MM.1S (cell line): Measurements from ENCODE around the gene DPM2.

Experiments
- DNase-seq: peaks from one replicate; pipeline ENCODE4 v3.0.0-alpha.2; 2015
- H2AFZ ChIP-seq: fragments of 300-600 bp; sonication (generic); 2 replicates; pipeline ENCODE4 v1.6.0; 2016; ENCODE audit warnings: antibody characterized with exemption, low read length
- H3F3A ChIP-seq: fragments of 300-600 bp; sonication (generic); 2 replicates; pipeline ENCODE4 v1.6.1; 2016; ENCODE audit warnings: mild to moderate bottlenecking, antibody characterized with exemption, low read length, moderate library complexity, mixed read lengths; ENCODE audit not compliant: insufficient read depth
- H3K27ac ChIP-seq: fragments of 300-600 bp; sonication (generic); 2 replicates; pipeline ENCODE4 v1.5.1; 2016; ENCODE audit warnings: mild to moderate bottlenecking, low read length
- H3K27me3 ChIP-seq: fragments of 300-600 bp; sonication (generic); replicated peaks from 2 replicates; pipeline ENCODE4 v1.6.0; 2016; ENCODE audit warnings: low read length; ENCODE audit not compliant: insufficient read depth
- H3K36me3 ChIP-seq: fragments of 300-600 bp; sonication (generic); replicated peaks from 2 replicates; pipeline ENCODE4 v1.6.1; 2016; ENCODE audit warnings: mild to moderate bottlenecking, low read length, mixed read lengths; ENCODE audit not compliant: insufficient read depth
- H3K4me1 ChIP-seq: fragments of 300-600 bp; sonication (generic); 2 replicates; pipeline ENCODE4 v1.6.1; 2016; ENCODE audit warnings: low read length, mixed read lengths
- H3K4me2 ChIP-seq: fragments of 300-600 bp; sonication (generic); 2 replicates; pipeline ENCODE4 v1.6.0; 2016; ENCODE audit warnings: low read depth, low read length
- H3K4me3 ChIP-seq: fragments of 300-600 bp; sonication (generic); 2 replicates; pipeline ENCODE4 v1.5.1; 2016; ENCODE audit warnings: low read length, mixed read lengths
- H3K79me2 ChIP-seq: fragments of 300-600 bp; sonication (generic); 2 replicates; pipeline ENCODE4 v1.6.1; 2016; ENCODE audit warnings: mixed run types, low read length, mixed read lengths
- H3K9ac ChIP-seq: fragments of 300-600 bp; sonication (generic); 2 replicates; pipeline ENCODE4 v1.6.1; 2016; ENCODE audit warnings: low read length, mixed read lengths
- H3K9me2 ChIP-seq: fragments of 300-600 bp; sonication (generic); replicated peaks from 2 replicates; pipeline ENCODE4 v1.6.1; 2016; ENCODE audit warnings: mild to moderate bottlenecking, low read length, mixed read lengths; ENCODE audit not compliant: insufficient read depth
- H3K9me3 ChIP-seq: fragments of 300-600 bp; sonication (generic); replicated peaks from 2 replicates; pipeline ENCODE4 v1.6.1; 2016; ENCODE audit warnings: mild to moderate bottlenecking, low read length, mixed read lengths; ENCODE audit not compliant: insufficient read depth
- H4K20me1 ChIP-seq: fragments of 300-600 bp; sonication (generic); 2 replicates; pipeline ENCODE4 v1.6.1; 2016; ENCODE audit warnings: mild to moderate bottlenecking, low read length, moderate library complexity, mixed read lengths; ENCODE audit not compliant: insufficient read depth
- EZH2 ChIP-seq: fragments of 300-600 bp; sonication (generic); optimal IDR thresholded peaks from 2 replicates; pipeline ENCODE3; 2017; ENCODE audit warnings: low read depth, mild to moderate bottlenecking, antibody characterized with exemption, low read length, mixed read lengths
- EZH2phosphoT487 ChIP-seq: fragments of 300-600 bp; sonication (generic); IDR thresholded peaks from 2 replicates; pipeline ENCODE4 v1.6.1; 2018; ENCODE audit warnings: antibody characterized with exemption, low read length
- TF ChIP-seq, protein P1 (sequence below): fragments of 300-600 bp; sonication (generic); IDR thresholded peaks from 2 replicates; pipeline ENCODE4 v1.5.1; 2016; ENCODE audit warnings: antibody characterized with exemption, low read length, mixed read lengths

The DPM2 gene

DNA sequence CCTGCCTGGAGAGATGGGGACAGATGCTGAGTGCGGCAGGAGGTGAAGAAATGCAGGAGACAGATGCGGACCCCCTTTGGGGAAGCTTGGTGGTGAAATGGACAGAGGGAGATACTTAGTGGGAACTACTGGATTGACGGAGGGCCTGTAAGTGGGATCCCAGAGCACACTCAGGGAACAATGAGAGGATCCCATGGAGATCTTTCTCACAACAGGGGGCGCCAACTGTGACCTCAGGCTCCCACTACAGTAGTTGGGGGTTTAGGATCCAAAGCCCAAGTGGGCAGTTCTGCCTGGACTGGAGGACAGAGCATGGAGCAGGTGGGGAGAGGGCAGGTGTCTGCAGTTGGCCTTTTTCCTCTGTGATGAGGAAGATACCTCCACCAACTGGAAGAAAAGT is 3.4 kb downstream of the DPM2 start:
- Histone ChIP-seq H3K4me1 (peaks cover 26% of the 10 kb centered on the region), H3K36me3 (no peaks in the 10 kb centered on the region), H4K20me1 (0 out of 2 replicates have a peak, but pooled peaks cover 4% of the 10 kb centered on the region), H3K79me2 (peaks cover 35% of the 10 kb centered on the region), H3K9ac (no peak overlapping the region), H2AFZ (no peak overlapping the region), H3K4me3 (no peak overlapping the region), H3K9me3 (no peaks in the 10 kb centered on the region), H3K9me2 (no peaks in the 10 kb centered on the region), H3K27me3 (no peaks in the 10 kb centered on the region), H3K27ac (no peak overlapping the region), H3F3A (peaks cover 22% of the 10 kb centered on the region), H3K4me2 (no peak overlapping the region)
- no peak for TF ChIP-seq EZH2
- TF ChIP-seq EZH2phosphoT487 = no peak
- TF ChIP-seq, protein P1, sequence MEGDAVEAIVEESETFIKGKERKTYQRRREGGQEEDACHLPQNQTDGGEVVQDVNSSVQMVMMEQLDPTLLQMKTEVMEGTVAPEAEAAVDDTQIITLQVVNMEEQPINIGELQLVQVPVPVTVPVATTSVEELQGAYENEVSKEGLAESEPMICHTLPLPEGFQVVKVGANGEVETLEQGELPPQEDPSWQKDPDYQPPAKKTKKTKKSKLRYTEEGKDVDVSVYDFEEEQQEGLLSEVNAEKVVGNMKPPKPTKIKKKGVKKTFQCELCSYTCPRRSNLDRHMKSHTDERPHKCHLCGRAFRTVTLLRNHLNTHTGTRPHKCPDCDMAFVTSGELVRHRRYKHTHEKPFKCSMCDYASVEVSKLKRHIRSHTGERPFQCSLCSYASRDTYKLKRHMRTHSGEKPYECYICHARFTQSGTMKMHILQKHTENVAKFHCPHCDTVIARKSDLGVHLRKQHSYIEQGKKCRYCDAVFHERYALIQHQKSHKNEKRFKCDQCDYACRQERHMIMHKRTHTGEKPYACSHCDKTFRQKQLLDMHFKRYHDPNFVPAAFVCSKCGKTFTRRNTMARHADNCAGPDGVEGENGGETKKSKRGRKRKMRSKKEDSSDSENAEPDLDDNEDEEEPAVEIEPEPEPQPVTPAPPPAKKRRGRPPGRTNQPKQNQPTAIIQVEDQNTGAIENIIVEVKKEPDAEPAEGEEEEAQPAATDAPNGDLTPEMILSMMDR = no peak
- no peak for DNase-seq

DNA sequence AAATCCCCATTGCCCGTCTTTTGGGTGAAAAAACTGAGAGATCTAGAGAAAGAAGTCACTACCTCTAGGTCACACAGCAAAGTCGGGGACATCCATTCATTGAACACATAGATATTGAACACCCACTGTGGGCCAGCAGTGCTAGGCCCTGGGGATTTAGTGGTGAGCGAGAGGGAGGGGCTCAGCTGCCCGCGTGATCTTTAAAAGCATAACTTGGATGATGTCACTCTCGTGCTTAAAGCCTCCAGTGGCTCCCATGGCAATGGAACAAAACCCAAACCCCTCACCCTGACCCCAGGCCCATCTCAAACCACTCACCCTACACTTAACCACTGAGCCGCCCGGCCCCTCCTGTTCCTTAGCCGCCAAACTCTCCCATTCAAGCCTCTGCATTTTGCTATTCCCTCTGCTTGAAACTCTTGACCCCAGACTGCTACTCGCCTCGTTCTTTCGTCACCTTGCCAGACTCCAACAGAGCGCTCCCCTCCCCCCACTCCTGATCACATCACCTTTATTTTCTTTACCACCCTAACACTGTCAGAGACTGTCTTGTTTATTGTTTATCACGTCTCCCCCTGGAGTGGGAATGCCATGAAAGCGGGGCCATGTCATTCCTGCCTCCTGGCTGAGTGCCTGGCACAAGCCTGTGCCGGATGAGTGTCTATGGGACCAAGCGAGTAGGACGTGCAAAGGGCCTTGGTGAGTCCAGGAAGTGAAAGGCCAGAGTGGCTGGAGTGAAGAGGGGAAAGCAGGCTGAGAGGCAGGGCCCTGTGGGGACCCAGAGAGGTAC is 6.4 kb downstream of the DPM2 start:
- peak overlapping the region; percentile 11; the same call in 1 of the 2 replicates for H3K9ac ChIP-seq

DNA sequence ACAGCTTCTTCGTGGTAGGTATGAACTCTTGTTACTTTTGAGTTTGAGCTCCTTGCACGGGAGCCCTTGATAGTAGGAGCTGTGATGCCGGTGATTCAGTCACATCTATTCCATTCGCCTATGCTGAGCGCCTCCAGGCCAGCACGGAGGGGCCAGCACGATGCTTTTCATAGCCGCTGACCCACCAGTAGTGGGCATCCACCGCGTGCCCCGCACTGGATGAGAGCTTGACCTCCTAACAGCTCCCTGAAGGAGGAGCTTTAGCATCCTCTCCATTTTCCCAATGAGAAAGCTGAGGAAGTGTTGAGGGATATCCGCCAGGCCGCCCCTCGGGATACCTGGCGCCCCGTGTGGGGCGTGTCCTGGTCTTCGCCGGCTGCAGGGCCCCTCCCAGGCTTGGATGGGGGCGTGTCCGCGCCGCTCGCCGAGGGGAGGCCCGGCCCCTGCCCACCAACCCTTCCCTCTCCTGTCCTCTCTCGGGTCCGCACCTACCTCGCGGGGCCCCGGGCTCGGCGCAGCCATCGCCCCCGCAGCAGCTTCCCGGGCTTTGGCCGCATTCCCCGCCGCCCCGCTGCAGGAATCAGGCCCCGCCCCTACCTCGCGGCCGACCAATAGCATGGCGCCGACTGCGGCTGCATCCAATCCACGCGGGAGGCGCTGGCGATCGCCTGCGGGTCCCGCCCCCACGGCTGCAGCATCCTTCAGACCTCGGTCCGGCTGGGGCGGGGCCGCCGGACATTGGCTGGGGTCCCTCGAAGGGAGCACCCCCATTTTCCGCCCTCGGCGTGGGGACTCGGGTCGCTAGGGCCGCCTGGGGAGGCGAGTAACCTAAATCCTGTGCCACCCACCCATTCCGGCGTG is 7.2 kb downstream of the DPM2 start, which contains the start of gene PIP5KL1:
PIP5KL1 (minus strand) TSS at position 547 of the 861 bp plus-strand sequence; CDS start at position 522, 25 bp downstream.
- H3K4me1 ChIP-seq = peaks cover 36% of the 10 kb centered on the region
- peaks cover 52% of the 10 kb centered on the region for H3F3A ChIP-seq
- TF ChIP-seq, protein P1 = no peak
- TF ChIP-seq EZH2phosphoT487 = no peak
- no peak for TF ChIP-seq EZH2

More for the DNA sequence above, 6.4 kb downstream of the DPM2 start:
- H3K9me3 ChIP-seq = no peaks in the 10 kb centered on the region
- H4K20me1 ChIP-seq = 0 out of 2 replicates have a peak, but pooled peaks cover 4% of the 10 kb centered on the region
- H2AFZ ChIP-seq = peak overlapping the region; percentile 5; the same call in 1 of the 2 replicates
- peaks cover 46% of the 10 kb centered on the region for H3F3A ChIP-seq
- H3K27me3 ChIP-seq = no peaks in the 10 kb centered on the region
- H3K4me3 ChIP-seq = peak overlapping the region; percentile 56
- H3K4me1 ChIP-seq = peaks cover 40% of the 10 kb centered on the region
- H3K9me2 ChIP-seq = no peaks in the 10 kb centered on the region
- peak overlapping the region; percentile 77 for H3K4me2 ChIP-seq
- no peak overlapping the region for H3K27ac ChIP-seq
- TF ChIP-seq EZH2phosphoT487 (no peak), EZH2 (no peak)
- TF ChIP-seq, protein P1 = no peak
- peak; percentile 35 for DNase-seq
- H3K36me3 ChIP-seq = no peaks in the 10 kb centered on the region
- H3K79me2 ChIP-seq = peaks cover 22% of the 10 kb centered on the region

More for the DNA sequence above, 7.2 kb downstream of the DPM2 start, which contains the start of gene PIP5KL1:
- peak; percentile 87 for DNase-seq
- H3K9ac ChIP-seq = peak within 1 kb of the TSS; percentile 51; the same call in 1 of the 2 replicates
- H4K20me1 ChIP-seq = 0 out of 2 replicates have a peak, but pooled peaks cover 1% of the 10 kb centered on the region
- peak within 1 kb of the TSS; percentile 96 for H3K4me2 ChIP-seq
- peak within 1 kb of the TSS; percentile 56 for H3K4me3 ChIP-seq
- H3K79me2 ChIP-seq = peaks cover 14% of the 10 kb centered on the region
- peak within 1 kb of the TSS; percentile 5; the same call in 1 of the 2 replicates for H2AFZ ChIP-seq
- no peaks in the 10 kb centered on the region for H3K36me3 ChIP-seq
- H3K9me2 ChIP-seq = no peaks in the 10 kb centered on the region
- H3K27me3 ChIP-seq = no peaks in the 10 kb centered on the region
- H3K27ac ChIP-seq = no peak within 1 kb of the TSS; the same call in 1 of the 2 replicates
- H3K9me3 ChIP-seq = no peaks in the 10 kb centered on the region
